ENCODE data around the gene MAPKAPK3.
A peak's percentile ranks its signal among the peaks of the same experiment; 100 is the strongest.

Gene MAPKAPK3

DNA sequence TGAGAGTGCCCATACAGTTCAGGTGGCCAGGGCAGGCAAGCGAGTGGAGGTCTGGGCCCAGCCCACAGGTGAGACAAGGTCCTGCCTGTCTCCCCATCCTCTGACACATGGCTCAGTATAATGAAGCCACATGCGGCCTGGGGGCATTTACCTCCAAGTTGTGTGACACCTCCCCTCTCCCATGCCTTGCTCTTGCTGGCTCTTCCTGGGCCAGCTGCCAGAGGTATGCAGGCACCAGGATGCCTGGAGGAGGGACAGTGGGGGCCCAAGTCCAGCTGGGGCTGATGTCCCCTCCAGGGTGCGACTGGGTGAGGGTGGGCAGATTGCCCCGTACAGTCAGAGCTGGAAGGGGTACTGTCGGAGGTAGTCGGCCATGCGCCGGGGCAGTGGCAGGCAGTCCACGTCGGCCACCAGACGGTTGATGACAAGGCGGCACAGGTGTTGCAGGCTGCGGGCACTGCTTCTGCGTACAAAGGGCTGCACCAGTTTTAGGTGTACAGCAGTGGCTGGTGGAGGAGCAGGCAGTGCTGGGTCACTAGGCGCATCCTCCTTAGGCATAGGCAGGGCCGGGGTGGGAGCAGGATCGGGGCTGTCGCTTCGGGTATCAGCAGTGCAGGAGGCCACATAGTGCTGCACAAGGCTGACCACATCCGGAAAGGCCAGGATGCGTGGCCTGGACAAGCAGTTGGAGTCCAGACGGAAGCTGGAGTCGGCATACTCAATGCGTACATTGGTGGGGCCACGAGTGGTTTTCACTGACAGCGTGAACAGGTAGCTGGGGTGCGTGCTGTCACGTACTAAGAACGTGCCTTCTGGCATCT is 9.5 kb upstream of the MAPKAPK3 start:
- no peak for DNase-seq (ENCODE audit: extremely low read depth in 1 of 2, low read depth in 1 of 2)

DNA sequence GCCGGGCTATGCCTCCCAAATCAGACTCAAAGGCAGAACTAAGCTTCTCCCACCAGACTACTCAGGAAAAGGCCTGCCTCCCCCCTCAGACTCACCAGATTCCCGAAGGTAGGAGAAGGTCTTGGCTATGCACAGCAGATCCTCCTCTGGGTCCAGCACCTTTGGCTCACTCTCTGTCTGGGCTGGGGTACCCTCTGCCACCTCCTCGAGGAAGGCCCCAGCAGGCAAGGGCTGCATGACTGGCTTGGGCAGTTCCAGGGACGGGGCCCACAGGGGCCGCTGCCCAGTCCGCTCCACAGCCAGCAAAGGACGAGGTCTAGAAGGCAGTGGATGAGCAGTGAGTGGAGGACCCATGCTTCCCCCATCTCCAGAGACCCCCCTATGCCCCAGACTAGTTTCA is 8.7 kb upstream of the MAPKAPK3 start:
- DNase-seq (ENCODE audit: extremely low read depth in 1 of 2, low read depth in 1 of 2) = no peak

DNA sequence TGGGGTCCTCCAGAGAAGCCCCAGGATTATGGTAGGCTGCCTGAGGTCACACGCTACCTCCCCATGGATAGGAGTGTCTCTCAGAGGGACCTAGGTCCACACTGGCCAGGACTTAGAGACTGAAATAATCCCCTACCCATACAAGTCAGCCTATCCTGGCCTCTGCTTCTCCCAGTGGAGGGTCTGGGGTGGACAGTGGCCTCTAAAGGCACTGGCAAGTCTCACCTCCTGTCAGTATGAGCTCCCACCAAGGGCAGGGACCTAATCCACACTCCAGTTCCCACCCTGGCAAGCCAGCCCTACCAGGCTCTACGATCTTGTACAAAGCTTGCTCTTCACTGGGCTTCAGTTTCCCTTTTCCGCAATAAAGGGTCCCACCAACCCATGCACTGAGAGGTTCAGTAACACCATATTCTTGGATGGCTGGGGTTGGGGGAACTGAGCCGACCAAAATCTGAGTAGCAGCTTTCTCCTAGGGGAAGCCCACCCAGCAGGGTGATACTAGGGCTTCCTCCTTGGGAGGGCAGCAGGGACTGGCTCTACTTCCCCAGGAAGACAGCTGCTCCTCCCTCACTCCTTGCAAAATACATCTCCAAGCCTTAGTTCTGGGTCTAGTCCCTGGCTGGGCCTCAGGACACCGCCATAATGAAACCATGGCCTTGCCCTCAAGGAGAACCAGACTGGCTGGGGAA is 7.7 kb upstream of the MAPKAPK3 start:
- DNase-seq (ENCODE audit: extremely low read depth in 1 of 2, low read depth in 1 of 2) = no peak

DNA sequence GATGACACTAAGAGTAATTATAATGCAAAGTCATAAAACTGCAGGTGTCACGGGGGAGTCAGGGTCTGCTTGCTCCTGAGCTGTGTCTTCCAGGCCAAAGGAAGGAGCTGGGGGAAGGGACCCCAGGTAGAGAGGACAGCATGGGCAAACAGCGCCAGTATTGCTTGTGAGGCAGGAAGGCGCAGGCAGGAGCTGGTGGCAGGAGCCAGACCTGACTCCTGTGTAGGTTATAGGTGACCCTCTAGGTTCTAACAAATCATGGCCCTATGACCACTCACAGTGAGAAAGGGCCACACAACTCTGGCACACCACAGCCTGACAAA is 7.2 kb upstream of the MAPKAPK3 start:
- DNase-seq (ENCODE audit: extremely low read depth in 1 of 2, low read depth in 1 of 2) = no peak

- no peak for DNase-seq (ENCODE audit: extremely low read depth in 1 of 2, low read depth in 1 of 2)
Measured at GRCh38 chr3:50610181-50610971, 6.6 kb upstream of the MAPKAPK3 start.

GRCh38 chr3:50610992-50611463 is 5.9 kb upstream of the MAPKAPK3 start:
- no peak for DNase-seq (ENCODE audit: extremely low read depth in 1 of 2, low read depth in 1 of 2)

DNA sequence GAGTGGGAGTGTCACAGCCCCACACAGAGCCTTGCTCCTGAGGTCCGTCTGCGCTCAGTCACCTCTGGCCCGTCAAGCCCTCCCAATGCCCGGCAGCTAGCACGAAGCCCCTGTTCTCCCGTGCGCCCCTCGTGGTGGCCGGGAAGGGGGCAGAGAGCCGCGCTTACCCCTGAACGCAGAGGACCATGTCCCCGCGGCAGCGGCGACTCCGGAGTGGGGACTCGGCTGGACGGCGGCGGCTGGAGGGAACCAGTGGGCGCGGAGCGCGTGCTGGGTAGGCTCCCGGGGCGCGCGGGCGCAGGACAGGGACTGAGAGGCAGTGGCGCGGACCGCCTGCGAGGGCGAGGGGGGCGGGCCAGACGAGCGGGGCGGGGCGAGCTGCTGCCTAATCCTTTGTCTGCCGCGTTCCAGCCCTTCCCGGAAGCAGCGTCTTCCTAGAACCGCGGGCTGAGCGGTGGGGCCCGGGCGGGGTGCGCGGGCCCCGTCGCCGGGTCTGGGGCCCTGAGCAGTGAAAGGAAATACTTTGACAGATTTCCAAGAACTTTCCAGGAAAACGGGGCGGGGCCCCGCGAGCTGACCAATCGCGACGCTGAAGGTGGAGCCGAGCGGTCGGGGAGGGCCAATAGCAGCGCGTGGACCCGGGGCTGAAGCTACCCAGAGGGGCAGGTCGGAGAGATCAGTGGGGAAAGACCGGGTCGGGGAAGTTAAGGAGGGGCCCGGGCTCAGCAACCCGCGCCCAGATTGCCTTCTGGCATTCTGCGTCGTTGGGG is 5.3 kb upstream of the MAPKAPK3 start, which contains the start of gene CISH:
Gene CISH (minus strand): TSS at position 311 of the 770 bp plus-strand sequence. CDS start 124 bp downstream, at position 187.
- peak; percentile 87 to 91 for DNase-seq (ENCODE audit: extremely low read depth in 1 of 2, low read depth in 1 of 2)

GRCh38 chr3:50612234-50612882 is 4.6 kb upstream of the MAPKAPK3 start:
- DNase-seq (ENCODE audit: extremely low read depth in 1 of 2, low read depth in 1 of 2) = no peak

GRCh38 chr3:50612970-50613846 is 3.7 kb upstream of the MAPKAPK3 start:
- DNase-seq (ENCODE audit: extremely low read depth in 1 of 2, low read depth in 1 of 2) = no peak

GRCh38 chr3:50615190-50615589 is 1.8 kb upstream of the MAPKAPK3 start:
- no peak for DNase-seq (ENCODE audit: extremely low read depth in 1 of 2, low read depth in 1 of 2)

- DNase-seq (ENCODE audit: extremely low read depth in 1 of 2, low read depth in 1 of 2) = peak; percentile 68
Measured at GRCh38 chr3:50616003-50616769, 765 bp upstream of the MAPKAPK3 start.

GRCh38 chr3:50616770-50617095 is 218 bp upstream of the MAPKAPK3 start:
- DNase-seq (ENCODE audit: extremely low read depth in 1 of 2, low read depth in 1 of 2) = peak; percentile 81 to 90

- DNase-seq (ENCODE audit: extremely low read depth in 1 of 2, low read depth in 1 of 2) = no peak
Measured at GRCh38 chr3:50617911-50618481, 1.0 kb downstream of the MAPKAPK3 start.

GRCh38 chr3:50620420-50620819 is 3.5 kb downstream of the MAPKAPK3 start:
- DNase-seq (ENCODE audit: extremely low read depth in 1 of 2, low read depth in 1 of 2) = no peak

DNA sequence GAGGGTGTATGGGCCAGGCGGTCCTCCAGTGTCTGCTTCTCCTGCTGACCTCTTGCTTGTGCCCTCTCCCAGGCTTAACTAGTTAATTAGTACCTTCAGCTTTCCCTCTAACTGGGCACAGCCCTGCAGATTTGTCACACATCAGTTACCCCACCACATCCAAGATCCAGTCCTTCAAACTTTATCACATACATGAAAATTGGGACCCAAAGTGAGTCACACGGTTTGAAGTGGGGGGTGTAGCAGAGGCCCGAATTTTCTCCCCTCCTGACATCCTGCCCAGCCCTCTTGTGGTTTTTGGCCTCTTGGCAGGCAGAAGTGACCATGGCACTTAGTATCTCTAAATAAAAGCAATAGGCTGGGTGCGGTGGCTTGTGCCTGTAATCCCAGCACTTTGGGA is 3.9 kb downstream of the MAPKAPK3 start:
- no peak for DNase-seq (ENCODE audit: extremely low read depth in 1 of 2, low read depth in 1 of 2)

DNA sequence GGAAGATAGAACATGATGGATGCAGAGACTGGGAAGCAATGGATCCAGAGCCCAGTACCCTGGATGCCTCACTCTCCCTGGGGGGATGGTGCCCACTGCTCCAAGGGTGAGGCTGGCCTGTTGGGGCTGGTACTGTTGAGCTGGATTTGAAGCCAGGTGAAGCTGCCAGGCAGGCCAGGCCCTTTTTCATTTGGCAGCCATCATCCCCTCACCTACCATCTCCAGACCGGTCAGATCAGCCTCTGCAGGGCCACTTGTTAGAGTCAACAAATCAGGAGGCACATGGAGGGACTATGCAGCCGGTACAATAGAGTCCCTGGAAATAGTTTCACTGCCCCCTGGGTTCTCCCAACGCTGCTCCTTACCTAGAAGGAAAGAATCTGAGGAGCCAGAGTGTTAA is 5.9 kb downstream of the MAPKAPK3 start:
- no peak for DNase-seq (ENCODE audit: extremely low read depth in 1 of 2, low read depth in 1 of 2)

DNA sequence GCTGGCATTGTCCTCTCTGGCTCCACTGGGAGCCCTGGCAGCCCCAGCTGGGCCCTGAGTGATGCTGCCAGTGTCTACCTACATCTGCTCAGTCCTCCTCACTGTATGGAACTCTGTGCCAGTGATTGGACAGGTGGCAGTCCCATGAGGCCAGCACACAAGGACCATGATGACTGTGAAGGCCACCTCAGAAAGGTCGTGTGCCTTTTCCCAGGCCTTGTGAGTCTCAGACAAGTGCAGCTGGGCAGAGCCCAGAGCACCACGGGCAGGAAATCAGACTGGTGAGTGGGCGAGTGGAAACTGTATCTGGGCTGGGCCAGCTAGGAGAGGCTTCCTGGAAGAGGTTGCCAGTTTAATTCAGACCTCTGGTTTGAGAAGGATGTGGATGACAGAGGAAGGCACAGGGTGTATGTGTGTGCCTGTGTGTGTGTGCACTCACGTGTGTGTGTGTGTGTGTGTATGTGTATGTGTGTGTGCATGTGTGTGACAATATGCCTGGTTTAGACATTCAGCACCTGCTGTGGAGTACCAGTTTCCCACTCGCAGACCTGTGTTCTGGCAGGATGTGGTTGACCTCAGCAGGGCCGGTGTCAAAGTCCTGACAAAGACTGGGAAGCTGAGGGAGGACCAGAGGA is 7.0 kb downstream of the MAPKAPK3 start:
- no peak for DNase-seq (ENCODE audit: extremely low read depth in 1 of 2, low read depth in 1 of 2)

GRCh38 chr3:50624634-50625033 is 7.7 kb downstream of the MAPKAPK3 start:
- DNase-seq (ENCODE audit: extremely low read depth in 1 of 2, low read depth in 1 of 2) = no peak

Measured in activated CD8-positive, alpha-beta memory T cell treated with anti-CD3 and anti-CD28 coated beads for 1 hour (primary cell).